Measurements from ENCODE around the gene TMEM151B.

TMEM151B gene

DNA sequence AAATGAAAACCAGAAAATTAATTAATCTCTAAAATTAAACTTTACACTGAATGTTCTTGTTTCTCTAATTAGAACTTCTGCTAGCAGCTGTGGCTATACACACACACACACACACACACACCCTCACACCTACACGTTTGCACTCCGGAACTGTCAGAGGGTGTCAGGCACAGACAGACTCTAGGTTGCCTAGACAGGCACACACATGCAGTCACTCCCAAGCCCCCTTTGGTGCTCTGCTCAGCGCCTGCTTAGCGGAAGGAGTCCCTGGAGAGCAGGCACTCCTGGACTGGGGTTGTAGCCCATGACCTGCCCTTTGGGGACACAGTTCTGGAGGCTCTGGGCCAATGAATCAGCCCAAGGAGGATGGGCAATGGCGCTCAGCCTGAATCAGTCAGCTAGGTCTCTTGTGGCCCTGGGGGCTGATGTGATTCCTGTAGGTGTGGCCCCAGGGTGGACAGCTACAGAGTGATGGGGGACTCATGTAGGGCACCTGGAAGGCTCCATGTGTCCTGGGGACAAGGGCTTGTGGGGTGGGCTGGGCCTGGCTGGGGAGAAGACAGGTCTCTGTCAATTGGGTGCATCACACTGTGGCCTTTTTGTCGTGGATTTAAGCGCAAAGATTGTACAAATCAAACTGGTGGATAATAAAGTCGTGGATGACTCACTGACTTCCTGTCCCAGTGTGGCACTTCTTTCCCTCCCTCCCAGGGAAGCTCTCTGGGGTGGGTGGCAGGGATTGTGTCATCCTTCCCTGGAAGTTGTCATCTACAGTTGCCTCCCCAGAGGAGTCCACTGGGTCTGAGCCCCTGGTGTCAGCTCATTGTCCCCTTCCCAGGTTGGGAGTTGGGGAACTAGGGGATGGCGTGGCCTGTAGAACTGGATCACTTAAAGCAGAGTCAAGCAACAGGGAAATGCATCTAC is 8.8 kb downstream of the TMEM151B start:
- DNase-seq (ENCODE audit: low read depth), result no peak

DNA sequence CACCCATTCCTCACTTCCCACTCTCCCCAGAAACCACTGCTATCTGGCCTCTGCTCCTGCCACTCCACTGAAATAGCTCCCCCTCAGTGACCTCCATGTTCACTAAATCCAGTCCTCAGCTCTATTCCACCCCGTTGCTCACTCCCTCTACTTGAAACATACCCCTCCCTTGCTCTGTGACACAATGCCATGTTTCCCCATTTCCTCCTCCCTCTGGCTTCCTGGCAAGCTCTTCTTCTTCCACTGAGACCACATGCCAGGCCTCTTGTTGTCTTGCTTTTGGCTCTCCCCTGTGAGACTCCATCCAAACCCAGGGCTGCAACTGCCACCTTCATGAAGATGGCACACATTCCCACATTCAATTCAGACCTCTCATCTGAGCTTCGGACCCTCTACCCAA is 13.9 kb downstream of the TMEM151B start:
- no peak for DNase-seq (ENCODE audit: low read depth)

DNA sequence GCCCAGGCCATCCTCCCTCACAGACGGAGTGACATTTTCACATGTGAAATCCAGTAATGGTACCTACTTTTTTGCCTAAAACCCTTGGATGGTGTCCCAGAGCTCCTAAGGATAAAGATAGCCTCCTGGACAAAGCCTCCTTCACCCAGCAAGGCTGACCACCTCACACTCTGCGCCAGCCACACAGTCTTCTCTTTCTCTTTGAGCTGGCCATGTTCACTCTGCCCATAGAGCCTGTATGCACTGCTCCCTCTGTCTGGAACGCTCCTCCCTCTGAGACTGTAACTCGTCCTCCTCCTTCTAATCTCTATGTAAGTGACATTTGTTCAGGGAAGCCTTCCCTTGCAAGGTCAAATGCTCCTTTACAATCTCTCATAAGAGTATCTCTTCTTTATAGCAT is 14.6 kb downstream of the TMEM151B start:
- no peak for DNase-seq (ENCODE audit: low read depth)

DNA sequence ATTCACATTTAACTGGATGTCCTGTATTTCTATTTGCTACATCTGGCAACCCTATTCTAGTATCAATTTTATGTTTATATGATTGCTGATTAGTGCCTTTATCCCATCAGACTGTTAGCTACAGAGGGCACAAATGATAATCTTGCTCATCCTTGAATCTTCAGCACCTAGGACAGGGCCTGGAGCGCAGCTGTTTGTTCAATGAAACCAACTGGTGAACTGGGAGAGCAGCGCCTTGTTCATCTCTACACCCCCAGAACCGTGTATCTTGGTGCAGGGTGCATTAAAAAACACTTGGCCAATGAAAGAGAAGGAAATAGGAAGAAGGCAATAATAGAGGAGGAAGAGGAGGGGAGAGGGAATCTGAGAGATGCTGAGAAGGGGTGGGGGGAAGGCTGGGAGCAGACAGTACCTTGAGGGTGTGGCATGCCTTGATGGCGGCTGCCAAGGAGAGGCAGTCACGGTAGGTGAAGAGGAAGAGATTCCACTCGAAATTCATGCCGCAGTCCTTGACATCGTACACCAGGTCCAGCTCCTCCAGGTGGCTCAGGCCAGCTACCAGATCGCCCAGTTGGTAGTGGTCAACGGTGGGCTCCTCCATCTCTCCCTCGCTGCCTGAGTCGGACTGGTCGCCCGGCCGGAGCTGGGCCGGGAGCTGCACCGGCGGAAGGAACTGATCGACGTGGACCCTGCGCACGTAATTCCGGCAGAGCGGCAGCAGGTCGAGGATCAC is 15.5 kb downstream of the TMEM151B start:
- DNase-seq (ENCODE audit: low read depth), result no peak

DNA sequence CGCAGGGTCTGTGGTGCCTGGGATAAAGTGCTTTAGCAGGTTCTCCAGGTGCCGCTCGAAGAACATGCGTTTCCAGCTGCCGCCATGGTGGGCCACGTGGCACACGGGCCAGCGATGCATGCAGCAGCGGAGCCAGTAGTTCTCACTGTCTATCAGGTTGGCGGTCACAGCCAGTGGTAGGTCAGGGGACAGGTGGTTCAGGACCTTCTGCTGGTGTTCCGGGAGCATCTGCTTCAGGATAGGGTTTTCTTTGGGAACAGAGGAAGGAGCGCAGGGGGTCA is 16.0 kb downstream of the TMEM151B start:
- no peak for DNase-seq (ENCODE audit: low read depth)

DNA sequence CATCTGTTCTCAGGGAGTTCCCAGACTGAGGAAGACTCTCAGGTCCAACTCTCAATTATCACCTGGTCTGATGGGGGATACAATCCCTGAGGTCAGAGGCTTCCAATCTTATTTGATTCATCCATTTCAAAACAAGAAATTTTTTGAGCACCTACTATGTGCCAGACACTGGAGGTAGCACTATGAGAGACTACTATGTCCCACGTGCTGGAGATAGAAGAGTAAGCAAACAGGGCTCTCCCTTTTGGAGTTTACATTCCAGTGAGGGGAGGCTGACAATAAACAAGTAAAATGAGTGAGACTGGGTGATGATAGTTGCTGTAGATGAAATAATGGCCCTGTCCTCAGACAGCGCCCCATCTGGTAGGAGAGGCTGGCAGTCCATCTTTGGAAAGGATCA is 16.5 kb downstream of the TMEM151B start:
- no peak for DNase-seq (ENCODE audit: low read depth)

DNA sequence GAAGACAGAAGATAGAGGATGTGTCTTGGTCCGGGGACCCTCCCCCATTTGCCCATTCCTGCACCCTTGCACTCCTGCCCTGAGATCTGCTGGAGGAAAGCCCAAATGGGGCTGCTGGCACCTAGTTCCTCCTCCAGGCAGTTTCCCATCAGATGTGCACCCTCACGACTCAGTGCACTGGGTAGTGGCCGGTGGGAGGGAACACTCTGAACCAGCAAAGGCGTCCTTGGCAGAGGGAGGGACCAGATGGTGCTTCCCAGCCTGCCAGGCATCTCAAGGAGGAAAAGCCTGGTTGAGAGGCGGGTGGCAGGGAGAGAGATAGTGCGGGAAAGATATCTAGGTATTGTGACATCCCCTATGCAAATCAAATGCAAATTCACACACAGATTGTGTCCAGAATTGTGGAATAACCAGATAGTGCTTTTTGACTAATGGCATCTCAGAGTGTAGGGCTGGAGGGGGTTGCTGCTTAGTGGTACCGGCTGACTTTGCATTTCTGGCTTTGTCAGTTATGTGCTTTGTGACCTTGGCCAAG is 19.5 kb downstream of the TMEM151B start:
- no peak for DNase-seq (ENCODE audit: low read depth)

DNA sequence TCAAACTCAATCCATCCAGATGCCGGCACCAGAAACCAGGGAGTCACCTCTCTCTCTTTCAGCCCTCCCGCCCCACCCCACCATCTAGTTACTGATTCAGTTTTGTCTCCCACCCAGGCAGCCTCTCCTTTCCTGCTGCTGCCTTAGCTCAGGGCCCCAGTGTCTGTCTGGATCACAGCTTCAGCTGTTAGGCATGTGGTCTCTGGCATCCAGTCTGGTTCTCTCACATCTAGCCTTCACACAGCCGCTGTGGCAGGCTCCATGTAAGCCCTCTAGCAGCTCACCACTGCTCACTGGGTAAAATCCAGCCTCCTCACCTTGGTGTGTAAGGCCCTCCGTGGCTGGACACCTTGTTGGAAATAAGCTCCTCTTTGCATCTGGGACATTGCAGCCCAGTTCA is 21.6 kb downstream of the TMEM151B start:
- DNase-seq (ENCODE audit: low read depth), result no peak

DNA sequence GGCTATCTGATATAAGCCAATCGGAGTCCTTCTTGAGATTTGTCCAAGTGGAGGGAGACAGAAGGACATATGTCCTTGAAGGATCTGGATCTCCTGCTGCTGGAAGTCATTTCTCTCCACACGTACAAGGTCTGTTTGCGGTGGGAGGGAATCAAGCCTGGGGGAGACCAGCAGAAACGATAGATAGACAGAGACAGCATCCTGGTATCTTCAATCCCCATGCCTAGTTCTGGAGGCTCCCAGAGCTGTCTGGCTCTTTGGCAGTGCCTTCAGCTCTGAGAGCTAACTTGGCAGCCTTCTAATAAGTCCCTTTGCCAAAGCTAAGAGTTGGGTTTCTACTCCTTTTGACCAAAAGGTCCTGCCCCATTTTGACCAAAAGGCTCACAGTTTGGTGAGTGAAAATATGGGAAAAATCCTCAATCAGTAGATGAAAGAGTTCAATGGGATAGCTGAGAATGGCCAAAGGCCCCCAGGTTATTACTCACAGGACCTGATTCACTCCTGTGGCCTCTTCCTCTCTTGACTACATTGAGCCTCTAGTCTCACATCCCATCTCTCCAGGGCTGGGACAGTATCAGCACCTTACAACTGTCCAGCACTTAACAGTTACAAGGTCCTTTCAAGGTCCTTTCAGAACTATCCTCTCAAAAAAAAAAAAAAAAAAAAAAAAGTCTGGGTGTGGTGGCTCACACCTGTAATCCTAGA is 22.6 kb downstream of the TMEM151B start:
- no peak for DNase-seq (ENCODE audit: low read depth)

DNA sequence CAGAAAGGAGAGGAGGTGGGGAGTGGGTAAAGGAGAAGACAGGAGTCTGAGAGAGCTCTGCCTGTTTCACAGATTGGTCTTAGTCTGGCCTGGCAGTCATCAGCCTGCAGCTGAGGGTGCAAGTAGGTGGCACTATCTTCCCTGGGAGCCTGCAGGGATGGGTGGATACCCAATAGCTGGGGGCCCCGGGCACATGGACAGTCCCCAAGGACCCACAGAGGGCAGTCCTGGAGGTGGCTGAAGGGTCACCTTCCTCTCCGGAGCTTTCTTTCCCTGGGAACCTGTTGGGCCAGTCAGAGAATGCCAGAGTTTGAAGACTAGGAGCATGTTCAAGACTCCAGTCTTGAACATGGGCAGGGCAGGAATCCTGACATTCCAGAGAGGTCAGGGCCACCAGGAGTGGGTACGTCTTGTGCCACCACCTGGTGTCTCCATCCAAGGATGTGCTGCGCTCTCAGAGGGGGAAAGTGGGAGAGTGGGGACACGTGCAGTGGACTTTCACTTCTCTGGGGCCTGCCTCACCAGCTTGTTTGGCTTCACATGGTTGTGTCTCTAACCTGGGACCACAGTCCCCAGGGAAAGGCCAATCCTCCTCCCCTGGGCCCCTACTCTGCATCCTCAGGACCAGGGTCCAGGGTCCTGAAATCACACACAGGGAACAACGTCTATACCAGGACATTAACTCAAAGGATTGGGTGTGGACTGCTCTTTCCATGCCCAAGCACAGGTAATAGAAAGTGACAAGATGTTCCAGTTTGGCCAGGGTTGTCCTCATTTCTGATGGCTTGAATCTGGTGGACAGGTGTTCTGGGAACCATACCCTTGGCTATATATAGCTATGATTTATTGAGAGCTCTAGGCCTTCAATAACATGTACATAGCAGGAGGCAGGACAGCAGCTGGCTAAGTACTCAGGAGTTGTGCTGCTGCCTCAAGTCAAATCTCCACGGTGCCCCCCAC is 24.9 kb downstream of the TMEM151B start:
- no peak for DNase-seq (ENCODE audit: low read depth)

DNA sequence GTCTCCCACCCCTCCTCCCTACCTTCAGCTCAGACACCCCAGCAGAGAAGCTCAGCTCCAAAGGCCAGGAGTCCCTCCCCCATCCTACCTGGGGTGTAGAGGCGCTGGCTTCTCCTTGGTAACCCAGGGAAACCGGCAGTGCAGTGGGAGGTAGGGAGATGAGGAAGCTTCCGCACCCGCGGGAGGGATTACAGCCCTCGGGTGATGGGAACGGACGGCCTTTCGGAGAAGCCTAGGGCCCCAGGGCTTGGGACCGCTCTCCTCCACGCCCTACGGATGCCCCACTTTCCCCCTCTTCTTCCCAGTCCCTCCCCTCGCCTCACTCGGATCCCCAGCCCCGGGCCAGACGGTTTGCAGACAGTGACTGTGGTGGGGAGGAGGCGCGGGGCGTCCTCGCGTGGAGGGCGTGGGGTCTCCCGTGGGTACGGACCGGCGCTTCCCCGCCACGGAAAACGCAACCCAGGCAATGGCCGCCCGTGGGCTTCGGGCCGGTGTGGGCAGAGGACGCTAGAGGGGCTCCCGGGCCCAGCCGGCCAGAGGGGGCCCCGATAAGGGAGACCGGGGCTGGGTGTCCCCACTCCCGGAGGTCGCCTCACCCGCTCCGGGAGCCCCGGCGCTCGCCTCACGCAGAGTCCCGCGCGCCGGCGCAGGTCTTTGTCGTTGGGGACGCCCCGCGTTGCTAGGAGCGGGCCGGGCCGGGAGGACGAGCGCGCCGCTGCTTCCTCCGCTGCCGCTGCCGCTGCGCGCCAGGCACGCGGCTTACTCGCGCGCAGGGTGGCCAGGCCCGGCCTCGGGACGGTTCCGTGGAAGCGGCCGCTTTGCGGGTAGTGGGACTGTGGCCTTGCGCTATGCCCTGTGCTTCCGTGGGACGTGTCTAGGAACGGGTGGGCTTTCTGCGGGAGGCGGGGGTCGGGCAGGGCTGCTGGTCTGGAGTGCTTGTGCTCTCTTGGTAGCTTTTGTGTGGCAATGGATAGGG is 27.1 kb downstream of the TMEM151B start:
- peak; percentile 30 for DNase-seq (ENCODE audit: low read depth)

DNA sequence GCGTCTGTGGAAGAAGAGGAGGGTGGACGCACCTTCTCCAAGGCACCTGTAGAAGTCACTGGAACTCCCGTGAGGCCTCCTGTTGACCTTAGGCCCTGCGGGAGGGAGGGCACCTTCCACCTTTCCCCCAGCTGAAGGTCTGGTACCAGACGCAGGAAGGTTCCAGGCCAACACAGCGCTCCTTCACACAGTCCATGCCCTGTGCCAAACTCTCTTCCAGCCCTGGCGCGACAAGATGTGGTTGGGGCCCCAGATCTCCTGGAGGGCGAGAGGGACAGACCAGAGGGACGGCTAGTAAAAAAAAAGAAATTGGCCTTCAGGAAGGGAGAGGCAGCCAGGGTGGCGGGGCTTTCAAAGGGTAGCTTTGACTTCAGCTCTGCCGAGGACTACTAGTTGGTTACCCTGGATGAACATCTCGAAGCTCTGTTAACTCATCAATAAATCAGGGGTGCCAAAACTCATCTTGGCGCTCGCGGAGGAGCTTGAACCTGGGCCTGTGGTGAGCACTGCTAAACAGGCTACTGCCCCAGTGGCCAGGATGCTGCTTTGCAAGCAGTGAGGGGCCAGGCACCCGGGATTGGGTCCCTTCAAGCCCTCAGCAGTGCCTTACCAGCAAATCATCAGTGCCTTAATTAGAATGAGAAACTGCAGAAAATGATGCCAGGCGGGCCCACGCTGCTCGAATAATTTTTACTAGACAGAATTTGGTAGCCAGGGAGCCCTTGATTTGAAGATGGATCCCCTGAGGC is 28.0 kb downstream of the TMEM151B start:
- DNase-seq (ENCODE audit: low read depth), result no peak

DNA sequence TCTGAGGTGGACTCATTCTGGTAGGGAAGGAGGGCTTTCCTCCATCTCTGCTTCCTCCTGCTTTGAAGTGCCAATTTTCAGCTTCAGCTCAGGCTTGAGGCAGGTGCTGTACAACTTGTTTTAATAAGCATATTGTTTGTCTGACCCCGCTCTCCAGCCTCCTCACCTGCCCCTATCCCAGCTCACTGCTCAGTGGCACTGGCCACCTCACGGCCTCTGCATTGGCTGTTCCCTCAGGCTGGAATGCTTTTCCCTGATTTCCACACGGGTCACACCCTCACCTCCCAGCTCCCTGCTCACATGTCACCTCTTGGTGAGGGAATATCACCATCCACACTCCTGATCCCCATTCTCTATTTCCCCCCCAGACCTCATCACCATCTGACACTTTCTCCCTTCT is 28.6 kb downstream of the TMEM151B start:
- no peak for DNase-seq (ENCODE audit: low read depth)

DNA sequence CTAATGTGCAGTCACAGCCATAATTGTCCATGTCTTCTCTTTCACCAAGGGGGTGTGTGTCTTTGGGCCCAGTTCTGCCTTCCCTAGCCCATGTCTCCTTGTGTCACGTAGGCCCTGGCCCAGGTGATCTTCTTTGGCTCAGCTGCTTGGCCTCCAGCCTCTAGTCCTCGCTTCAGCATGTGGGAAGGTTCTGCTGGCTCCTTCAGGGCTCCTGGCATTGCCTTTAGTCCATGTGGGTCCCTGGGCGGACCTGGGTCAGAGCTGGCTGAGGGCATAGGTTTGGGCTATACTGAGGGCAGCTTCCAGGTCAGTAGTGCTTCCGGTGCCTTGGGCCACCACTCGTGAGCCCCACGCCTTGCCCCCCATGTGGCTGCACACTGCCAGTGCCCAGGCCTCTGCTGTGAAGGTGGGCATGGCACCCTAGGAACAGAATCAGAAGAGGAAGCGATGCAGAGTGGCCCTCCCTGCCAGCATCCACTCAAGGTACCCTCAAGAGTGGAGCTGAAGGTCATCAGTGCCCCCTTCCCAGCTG is 30.1 kb downstream of the TMEM151B start:
- no peak for DNase-seq (ENCODE audit: low read depth)

DNA sequence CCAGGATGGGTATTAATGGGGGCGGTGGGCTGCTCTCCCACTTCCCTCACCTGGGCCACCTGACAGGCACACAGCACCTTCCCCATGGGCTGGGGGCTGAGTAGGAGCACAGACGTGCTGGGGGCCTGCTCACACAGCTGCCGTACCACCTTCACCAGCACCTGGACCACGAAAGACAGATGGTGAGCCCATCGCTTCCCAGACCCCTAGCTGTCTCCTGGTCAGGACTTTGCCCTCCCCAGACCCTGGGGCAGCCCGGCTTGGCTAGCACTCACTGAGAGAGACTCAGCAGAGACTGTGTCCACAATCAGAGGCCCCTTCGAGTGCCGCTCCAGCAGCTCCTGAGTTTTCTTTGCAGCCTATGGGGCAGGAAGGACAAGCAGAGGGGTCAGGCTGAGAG is 30.9 kb downstream of the TMEM151B start:
- DNase-seq (ENCODE audit: low read depth), result no peak

DNA sequence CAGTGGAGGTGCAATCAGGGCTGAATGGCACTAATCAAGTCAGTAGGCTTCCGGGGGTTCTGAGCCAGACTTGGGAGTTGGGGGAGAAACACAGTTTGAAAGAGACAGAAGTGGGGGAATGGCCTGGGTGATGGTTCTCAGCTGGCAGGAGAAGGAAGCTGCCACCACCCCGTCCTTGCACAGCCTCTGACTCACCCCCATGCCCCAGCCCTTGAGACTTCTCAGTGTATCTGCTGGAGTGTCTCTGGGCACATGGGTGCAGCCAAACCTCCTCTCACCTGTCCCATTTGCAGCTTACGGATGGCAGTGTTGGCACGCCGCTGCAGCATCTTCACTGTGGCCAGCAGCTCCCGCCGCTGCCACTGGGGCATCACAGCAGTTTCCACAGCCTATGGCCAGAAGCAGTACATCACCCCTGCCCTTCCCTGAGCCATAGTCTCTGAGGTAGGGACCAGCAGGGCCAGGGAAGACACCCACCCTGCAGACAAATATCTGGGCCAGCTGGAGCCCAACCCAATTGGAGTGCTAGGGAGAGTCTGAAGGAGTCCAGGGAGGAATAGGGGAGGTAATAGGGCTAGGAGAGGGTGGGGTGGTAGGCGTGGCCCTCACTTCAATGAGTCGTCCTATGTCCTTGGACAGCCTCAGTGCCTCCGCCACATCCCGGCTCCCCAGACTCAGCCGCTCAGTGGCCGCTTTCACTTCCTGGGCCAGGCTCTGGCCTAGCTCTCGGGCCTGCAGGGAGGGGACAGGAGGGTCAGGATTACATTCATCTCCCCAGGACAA is 31.7 kb downstream of the TMEM151B start:
- no peak for DNase-seq (ENCODE audit: low read depth)

DNA sequence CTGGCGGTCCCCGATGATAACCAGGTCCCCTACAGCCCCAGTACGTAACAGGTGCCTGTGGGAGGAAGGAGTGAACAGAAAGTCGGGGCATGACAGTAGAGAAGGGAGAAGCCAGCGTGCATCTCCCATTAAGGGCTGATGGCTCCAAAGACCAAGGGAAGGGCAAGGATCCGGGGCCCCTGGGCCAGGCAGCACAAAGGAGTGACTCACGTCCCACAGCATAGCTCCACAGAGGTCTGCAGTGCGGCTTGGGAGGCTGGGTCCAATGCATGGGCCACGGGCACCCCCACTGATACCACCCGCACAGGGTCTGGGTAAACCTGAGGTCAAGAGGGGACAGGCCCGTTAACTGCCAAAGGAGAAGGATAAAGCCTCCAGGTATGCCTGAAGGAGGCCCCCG is 32.6 kb downstream of the TMEM151B start:
- no peak for DNase-seq (ENCODE audit: low read depth)

DNA sequence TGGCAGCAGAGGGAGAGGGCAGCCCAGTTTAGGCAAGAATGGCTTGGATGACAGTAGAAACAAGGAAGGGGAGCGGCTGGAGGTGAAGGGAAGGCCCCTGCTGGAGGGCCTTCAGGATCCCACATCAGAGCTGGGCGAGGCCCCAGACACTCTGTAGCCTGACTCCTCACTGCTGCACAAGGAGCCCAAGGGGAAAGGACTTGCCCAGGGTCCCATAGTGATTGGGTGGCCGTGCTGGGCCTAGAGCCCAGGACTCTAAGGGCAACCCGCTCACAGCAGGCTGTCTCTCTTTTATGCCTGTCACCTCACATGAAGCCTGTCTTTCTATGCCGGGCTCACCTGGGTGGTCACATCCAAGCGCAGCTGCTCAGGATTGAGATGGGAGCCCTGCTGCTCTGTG is 33.6 kb downstream of the TMEM151B start:
- no peak for DNase-seq (ENCODE audit: low read depth)

All from T follicular helper cell (primary cell).